Heart left ventricle (tissue), 13 donors: ENCODE measurements around the gene PI4KA.

Experiments
- CTCF ChIP-seq, 12 donors: fragments of 200-600 bp; sonication (generic) in 4 of 12; IDR thresholded peaks; one replicate each; pipeline versions ENCODE4 v1.5.0 to v1.8.0; 2018 to 2022; ENCODE audit warnings: antibody characterized with exemption in 12 of 12, mild to moderate bottlenecking in 5 of 12
- POLR2A ChIP-seq, 2 donors: fragments of 450-650 bp; IDR thresholded peaks; one replicate each; pipeline ENCODE4 v1.6.1; 2017; ENCODE audit warnings: antibody characterized with exemption in 2 of 2, mild to moderate bottlenecking in 2 of 2, moderate library complexity in 2 of 2
- donor health status: ischemic (EF 13 %, LVEDD 7.1; RV severe dilation, severe dysfunction).
- donor health status: DM: no; HTN: yes; CAD: no.
- donor health status: DM: no; HTN: no; CAD: no.
- donor health status: ischemic (EF 25% LVEDD 6.9; RV normal size, moderate dysfunction).
- donor health status: ischemic (EF 25% LVEDD 5.7; RV mildly dilated, moderate dysfunction).
- donor health status: ischemic (EF 35%, LVEDD 5.7; RV mildly dilated, moderate dysfunction).
- donor health status: nonischemic (EF 11% LVEDD 7.7; RV severe dilation, severe dysfunction).
- donor health status: DM: yes; HTN: yes; CAD: no.
- donor health status: PGD.
- donor health status: ischemic (EF 29% LVEDD 5.4; RV normal size, mild dysfunction).
- donor health status: nonischemic (EF 23%, LVEDD 6.1; RV moderate dilation, normal function).

GRCh38 chr22:20673295-20674195 lies 185.1 kb downstream of the PI4KA start:
- TF ChIP-seq CTCF (IDR thresholded peaks at IDR 0.05), result no peak
- no peak for TF ChIP-seq POLR2A (IDR thresholded peaks at IDR 0.05)
